Ishikawa (cell line): Measurements from ENCODE around the gene MYRIP.

Experiments
- CEBPB ChIP-seq: IDR thresholded peaks from 2 replicates; pipeline ENCODE4 v1.6.1; 2012
- CREB1 ChIP-seq: IDR thresholded peaks from 2 replicates; pipeline ENCODE4 v1.6.1; 2012; ENCODE audit warnings: low read depth
- EGR1 ChIP-seq: IDR thresholded peaks from 2 replicates; pipeline ENCODE4 v1.6.1; 2012
- EP300 ChIP-seq: IDR thresholded peaks from 2 replicates; pipeline ENCODE4 v1.6.1; 2012; ENCODE audit warnings: borderline replicate concordance
- FOXM1 ChIP-seq: IDR thresholded peaks from 2 replicates; pipeline ENCODE4 v1.6.1; 2012; ENCODE audit warnings: low read depth, borderline replicate concordance
- MAX ChIP-seq: IDR thresholded peaks from 2 replicates; pipeline ENCODE4 v1.6.1; 2012
- NFIC ChIP-seq: IDR thresholded peaks from 2 replicates; pipeline ENCODE4 v1.6.1; 2012
- RAD21 ChIP-seq: IDR thresholded peaks from 2 replicates; pipeline ENCODE4 v1.6.1; 2012; ENCODE audit warnings: low read depth
- REST ChIP-seq: IDR thresholded peaks from 2 replicates; pipeline ENCODE4 v1.6.1; 2012; ENCODE audit warnings: low read depth, mild to moderate bottlenecking
- TAF1 ChIP-seq: IDR thresholded peaks from 2 replicates; pipeline ENCODE4 v1.6.1; 2012; ENCODE audit warnings: low read depth, mild to moderate bottlenecking
- TCF12 ChIP-seq: IDR thresholded peaks from 2 replicates; pipeline ENCODE4 v1.6.1; 2012; ENCODE audit warnings: low read depth
- TEAD4 ChIP-seq: IDR thresholded peaks from 2 replicates; pipeline ENCODE4 v1.6.1; 2012
- USF1 ChIP-seq: IDR thresholded peaks from 2 replicates; pipeline ENCODE4 v1.6.1; 2012
- YY1 ChIP-seq: IDR thresholded peaks from 2 replicates; pipeline ENCODE4 v1.6.1; 2012; ENCODE audit warnings: low read depth
- ZBTB7A ChIP-seq: IDR thresholded peaks from 2 replicates; pipeline ENCODE4 v1.6.1; 2012; ENCODE audit warnings: low read depth

MYRIP gene

GRCh38 chr3:40103829-40104228 is 294.4 kb downstream of the MYRIP start:
- TF ChIP-seq REST (no peak), EGR1 (no peak), TCF12 (no peak), ZBTB7A (no peak), RAD21 (no peak), EP300 (no peak), NFIC (no peak), CEBPB (no peak), MAX (no peak), YY1 (no peak), TEAD4 (no peak), USF1 (no peak), CREB1 (no peak), TAF1 (no peak), FOXM1 (no peak)

GRCh38 chr3:40104441-40104840 is 295.0 kb downstream of the MYRIP start:
- TF ChIP-seq TAF1: no peak

GRCh38 chr3:40108643-40109042 is 299.2 kb downstream of the MYRIP start:
- TF ChIP-seq TAF1: no peak
- no peak for TF ChIP-seq RAD21
- no peak for TF ChIP-seq CREB1
- no peak for TF ChIP-seq USF1
- TF ChIP-seq FOXM1: no peak
- no peak for TF ChIP-seq TCF12
- TF ChIP-seq YY1: no peak
- no peak for TF ChIP-seq CEBPB
- no peak for TF ChIP-seq MAX
- no peak for TF ChIP-seq NFIC
- TF ChIP-seq ZBTB7A: no peak
- no peak for TF ChIP-seq TEAD4
- no peak for TF ChIP-seq EGR1
- TF ChIP-seq REST: no peak
- TF ChIP-seq EP300: no peak

- TF ChIP-seq TEAD4 (no peak), EGR1 (no peak), ZBTB7A (no peak), EP300 (no peak), CEBPB (no peak), YY1 (no peak), CREB1 (no peak), TAF1 (no peak), REST (no peak), NFIC (no peak)
Measured at GRCh38 chr3:40109641-40110490, 300.5 kb downstream of the MYRIP start.
